ENCODE data around the gene GTF3C1. TPM values are rescaled to one million over a fixed set of nuclear protein-coding genes. Genes with fewer than 3 reads are reported as not detected.

Gene GTF3C1
- total and polyA plus RNA-seq, 8 donors: 22.3 to 227 (median 61.0) TPM

DNA sequence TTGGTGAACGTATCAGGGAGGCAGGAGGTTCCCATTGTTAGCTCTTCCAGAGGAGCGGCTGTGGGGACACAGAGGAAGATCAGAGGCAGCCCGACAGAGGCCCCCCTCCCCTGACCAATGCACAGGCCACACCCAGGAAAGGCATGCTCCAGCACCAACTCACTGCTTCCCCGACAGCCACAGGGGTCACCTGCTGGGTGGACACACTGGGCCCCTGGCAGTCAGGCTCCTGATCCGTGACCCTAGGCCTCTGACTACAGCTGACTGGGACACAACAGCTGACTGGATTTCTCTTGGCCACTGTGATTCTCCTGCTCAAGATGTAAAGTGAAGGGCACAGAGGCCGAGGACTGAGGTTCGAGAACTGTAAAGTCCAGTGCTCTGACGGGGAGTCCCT lies 84.2 kb downstream of the GTF3C1 start:
- Histone ChIP-seq H3K4me1 (peaks cover 0 to 16% (median 8%) of the 10 kb centered on the region in 4 donors), H3K9me3 (no peaks in the 10 kb centered on the region), H3K4me3 (no peak overlapping the region), H3K36me3 (peaks cover 90 to 100% (median 100%) of the 10 kb centered on the region in 4 donors), H3K27me3 (no peaks in the 10 kb centered on the region), H3K27ac (no peak overlapping the region)
- intact Hi-C loops (cut with DNase I; ENCODE audit: low total_unique reads): no loop called here
- TF ChIP-seq, protein P1, sequence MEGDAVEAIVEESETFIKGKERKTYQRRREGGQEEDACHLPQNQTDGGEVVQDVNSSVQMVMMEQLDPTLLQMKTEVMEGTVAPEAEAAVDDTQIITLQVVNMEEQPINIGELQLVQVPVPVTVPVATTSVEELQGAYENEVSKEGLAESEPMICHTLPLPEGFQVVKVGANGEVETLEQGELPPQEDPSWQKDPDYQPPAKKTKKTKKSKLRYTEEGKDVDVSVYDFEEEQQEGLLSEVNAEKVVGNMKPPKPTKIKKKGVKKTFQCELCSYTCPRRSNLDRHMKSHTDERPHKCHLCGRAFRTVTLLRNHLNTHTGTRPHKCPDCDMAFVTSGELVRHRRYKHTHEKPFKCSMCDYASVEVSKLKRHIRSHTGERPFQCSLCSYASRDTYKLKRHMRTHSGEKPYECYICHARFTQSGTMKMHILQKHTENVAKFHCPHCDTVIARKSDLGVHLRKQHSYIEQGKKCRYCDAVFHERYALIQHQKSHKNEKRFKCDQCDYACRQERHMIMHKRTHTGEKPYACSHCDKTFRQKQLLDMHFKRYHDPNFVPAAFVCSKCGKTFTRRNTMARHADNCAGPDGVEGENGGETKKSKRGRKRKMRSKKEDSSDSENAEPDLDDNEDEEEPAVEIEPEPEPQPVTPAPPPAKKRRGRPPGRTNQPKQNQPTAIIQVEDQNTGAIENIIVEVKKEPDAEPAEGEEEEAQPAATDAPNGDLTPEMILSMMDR (IDR thresholded peaks at IDR 0.05): no peak
- TF ChIP-seq POLR2A (IDR thresholded peaks at IDR 0.05) (no peak), EP300 (IDR thresholded peaks at IDR 0.05) (no peak), POLR2AphosphoS5 (IDR thresholded peaks at IDR 0.05) (no peak)
- 56 to 85% (median 65%) methylated on average over 6 to 8 of the region's 8 CpGs for WGBS, 5 donors
- DNase-seq: peak in 1 of 2 donors; percentile 29

DNA sequence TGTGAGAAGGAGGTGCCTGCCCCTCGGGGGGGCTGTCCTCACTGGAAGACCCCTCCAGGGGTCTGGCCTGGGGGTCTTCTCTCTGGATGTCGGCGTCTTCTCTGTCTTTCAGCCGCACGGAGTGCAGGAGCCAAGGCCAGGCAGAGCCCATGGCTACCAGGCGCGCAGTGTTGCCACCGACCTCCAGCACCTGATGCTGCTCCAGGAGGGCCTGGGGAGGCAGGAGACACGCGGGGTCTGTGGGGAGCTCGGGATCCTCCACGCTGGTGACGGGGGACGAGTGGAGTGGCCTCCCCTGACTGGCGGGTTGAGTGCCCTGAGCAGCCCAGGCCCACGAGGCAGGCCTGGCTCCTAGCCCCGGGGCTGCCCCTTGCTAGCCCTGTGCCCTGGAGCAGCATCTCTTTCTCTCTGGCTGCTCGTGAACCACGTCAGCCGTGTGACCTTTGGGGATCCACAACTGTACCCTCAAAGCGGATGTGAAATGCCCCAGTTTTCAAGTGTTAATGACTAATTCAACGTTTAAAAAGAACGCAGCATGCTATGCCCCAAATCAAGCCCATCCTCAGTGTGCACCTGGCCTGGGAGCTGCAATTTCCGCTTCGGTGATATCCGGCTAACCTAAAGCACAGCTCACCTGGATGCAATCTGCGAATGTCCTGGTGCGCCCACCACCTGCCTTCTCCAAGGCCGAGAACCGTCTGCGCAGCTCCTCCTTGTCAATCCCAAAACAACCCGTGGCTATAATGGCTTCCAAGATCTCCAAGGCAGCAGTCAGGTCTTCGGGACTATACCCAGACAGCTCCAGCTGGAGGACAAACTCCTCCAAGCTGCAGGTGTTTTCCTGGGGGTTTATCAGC lies 84.9 kb downstream of the GTF3C1 start:
- 84 to 91% (median 89%) methylated on average over 22 to 33 of the region's 33 CpGs for WGBS, 5 donors
- H3K27me3 ChIP-seq: no peaks in the 10 kb centered on the region
- no peak for DNase-seq
- no peaks in the 10 kb centered on the region for H3K9me3 ChIP-seq
- TF ChIP-seq EP300 (IDR thresholded peaks at IDR 0.05) (no peak), POLR2AphosphoS5 (IDR thresholded peaks at IDR 0.05) (no peak), POLR2A (IDR thresholded peaks at IDR 0.05) (no peak)
- TF ChIP-seq, protein P1 (IDR thresholded peaks at IDR 0.05): no peak
- peaks cover 84 to 100% (median 100%) of the 10 kb centered on the region in 4 donors for H3K36me3 ChIP-seq
- H3K27ac ChIP-seq: no peak overlapping the region
- intact Hi-C loops (cut with DNase I; ENCODE audit: low total_unique reads): no loop called here
- no peak overlapping the region for H3K4me3 ChIP-seq
- H3K4me1 ChIP-seq: peaks cover 0 to 22% (median 8%) of the 10 kb centered on the region in 4 donors

DNA sequence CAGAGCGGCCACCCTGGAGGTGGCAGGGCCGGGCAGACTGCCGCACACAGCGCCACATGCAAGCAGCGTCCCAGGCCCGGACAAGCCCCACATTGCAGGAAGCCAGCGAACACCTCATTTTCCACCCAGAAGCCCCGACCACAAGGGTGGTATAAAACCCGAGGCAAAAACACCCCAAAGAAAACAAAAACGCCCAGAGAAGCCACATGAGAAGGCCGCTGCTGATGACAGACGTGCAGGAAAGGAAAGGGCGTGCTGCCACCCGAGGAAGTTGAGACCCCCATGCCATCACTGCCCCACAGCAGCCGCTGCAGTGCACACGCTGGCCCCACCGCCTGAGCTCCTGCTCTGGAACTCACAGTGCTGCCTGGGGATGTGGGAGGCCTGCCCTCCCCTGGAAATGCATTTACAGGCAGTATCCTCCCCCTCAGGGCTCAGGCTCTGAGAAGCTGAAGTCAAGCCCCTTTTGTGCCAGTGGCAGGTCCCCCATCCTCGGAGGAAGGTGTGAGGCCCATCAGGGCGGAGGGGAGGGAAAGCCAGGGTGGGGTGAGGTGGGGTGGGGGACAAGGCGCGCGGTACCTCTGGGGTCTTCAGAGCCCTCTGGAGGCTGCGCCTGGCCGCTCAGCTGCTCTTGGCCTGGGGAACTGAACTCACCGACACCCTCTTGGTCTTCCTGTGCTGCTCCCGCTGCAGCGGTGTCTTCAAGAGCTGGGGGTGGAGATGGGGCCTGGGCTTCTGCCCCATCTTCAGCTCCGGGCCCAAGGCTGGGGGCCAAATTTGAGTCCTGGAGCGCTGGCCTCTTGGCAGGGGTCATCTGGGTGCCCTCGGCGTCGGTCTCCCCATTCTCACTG lies 85.7 kb downstream of the GTF3C1 start:
- intact Hi-C loops (cut with DNase I; ENCODE audit: low total_unique reads): no loop called here
- TF ChIP-seq POLR2A (IDR thresholded peaks at IDR 0.05) (no peak), EP300 (IDR thresholded peaks at IDR 0.05) (no peak), POLR2AphosphoS5 (IDR thresholded peaks at IDR 0.05) (no peak)
- TF ChIP-seq, protein P1 (IDR thresholded peaks at IDR 0.05): no peak
- Histone ChIP-seq H3K36me3 (peaks cover 77 to 100% (median 100%) of the 10 kb centered on the region in 4 donors), H3K27ac (no peak overlapping the region), H3K9me3 (no peaks in the 10 kb centered on the region), H3K4me3 (no peak overlapping the region), H3K27me3 (no peaks in the 10 kb centered on the region), H3K4me1 (peaks cover 0 to 22% (median 8%) of the 10 kb centered on the region in 4 donors)
- 82 to 93% (median 89%) methylated on average over 27 to 32 of the region's 32 CpGs for WGBS, 5 donors
- DNase-seq: peak in 1 of 2 donors; percentile 48
